MM.1S (cell line): ENCODE results near the gene NYAP1.

Experiments
- DNase-seq: peaks from one replicate; pipeline ENCODE4 v3.0.0-alpha.2; 2015
- H2AFZ ChIP-seq: fragments of 300-600 bp; sonication (generic); 2 replicates; pipeline ENCODE4 v1.6.0; 2016; ENCODE audit warnings: antibody characterized with exemption, low read length
- H3F3A ChIP-seq: fragments of 300-600 bp; sonication (generic); 2 replicates; pipeline ENCODE4 v1.6.1; 2016; ENCODE audit warnings: mild to moderate bottlenecking, antibody characterized with exemption, low read length, moderate library complexity, mixed read lengths; ENCODE audit not compliant: insufficient read depth
- H3K27ac ChIP-seq: fragments of 300-600 bp; sonication (generic); 2 replicates; pipeline ENCODE4 v1.5.1; 2016; ENCODE audit warnings: mild to moderate bottlenecking, low read length
- H3K27me3 ChIP-seq: fragments of 300-600 bp; sonication (generic); replicated peaks from 2 replicates; pipeline ENCODE4 v1.6.0; 2016; ENCODE audit warnings: low read length; ENCODE audit not compliant: insufficient read depth
- H3K36me3 ChIP-seq: fragments of 300-600 bp; sonication (generic); replicated peaks from 2 replicates; pipeline ENCODE4 v1.6.1; 2016; ENCODE audit warnings: mild to moderate bottlenecking, low read length, mixed read lengths; ENCODE audit not compliant: insufficient read depth
- H3K4me1 ChIP-seq: fragments of 300-600 bp; sonication (generic); 2 replicates; pipeline ENCODE4 v1.6.1; 2016; ENCODE audit warnings: low read length, mixed read lengths
- H3K4me2 ChIP-seq: fragments of 300-600 bp; sonication (generic); 2 replicates; pipeline ENCODE4 v1.6.0; 2016; ENCODE audit warnings: low read depth, low read length
- H3K4me3 ChIP-seq: fragments of 300-600 bp; sonication (generic); 2 replicates; pipeline ENCODE4 v1.5.1; 2016; ENCODE audit warnings: low read length, mixed read lengths
- H3K79me2 ChIP-seq: fragments of 300-600 bp; sonication (generic); 2 replicates; pipeline ENCODE4 v1.6.1; 2016; ENCODE audit warnings: mixed run types, low read length, mixed read lengths
- H3K9ac ChIP-seq: fragments of 300-600 bp; sonication (generic); 2 replicates; pipeline ENCODE4 v1.6.1; 2016; ENCODE audit warnings: low read length, mixed read lengths
- H3K9me2 ChIP-seq: fragments of 300-600 bp; sonication (generic); replicated peaks from 2 replicates; pipeline ENCODE4 v1.6.1; 2016; ENCODE audit warnings: mild to moderate bottlenecking, low read length, mixed read lengths; ENCODE audit not compliant: insufficient read depth
- H3K9me3 ChIP-seq: fragments of 300-600 bp; sonication (generic); replicated peaks from 2 replicates; pipeline ENCODE4 v1.6.1; 2016; ENCODE audit warnings: mild to moderate bottlenecking, low read length, mixed read lengths; ENCODE audit not compliant: insufficient read depth
- H4K20me1 ChIP-seq: fragments of 300-600 bp; sonication (generic); 2 replicates; pipeline ENCODE4 v1.6.1; 2016; ENCODE audit warnings: mild to moderate bottlenecking, low read length, moderate library complexity, mixed read lengths; ENCODE audit not compliant: insufficient read depth
- CTCF ChIP-seq: fragments of 300-600 bp; sonication (generic); IDR thresholded peaks from 2 replicates; pipeline ENCODE4 v1.5.1; 2016; ENCODE audit warnings: antibody characterized with exemption, low read length, mixed read lengths
- EZH2 ChIP-seq: fragments of 300-600 bp; sonication (generic); optimal IDR thresholded peaks from 2 replicates; pipeline ENCODE3; 2017; ENCODE audit warnings: low read depth, mild to moderate bottlenecking, antibody characterized with exemption, low read length, mixed read lengths
- EZH2phosphoT487 ChIP-seq: fragments of 300-600 bp; sonication (generic); IDR thresholded peaks from 2 replicates; pipeline ENCODE4 v1.6.1; 2018; ENCODE audit warnings: antibody characterized with exemption, low read length

The NYAP1 gene

GRCh38 chr7:100483722-100484672, at the start of gene NYAP1:
Gene NYAP1, plus strand, starts transcription at chr7:100483927. Its CDS starts 1,385 bp downstream, at chr7:100485312.
- no peaks in the 10 kb centered on the region for H3K9me2 ChIP-seq
- peaks cover 6% of the 10 kb centered on the region for H3K4me1 ChIP-seq
- H3F3A ChIP-seq = peaks cover 3% of the 10 kb centered on the region; the same call in 1 of the 2 replicates
- H3K4me3 ChIP-seq = peak within 1 kb of the TSS; percentile 85
- H3K4me2 ChIP-seq = peak within 1 kb of the TSS; percentile 99
- no peaks in the 10 kb centered on the region for H3K36me3 ChIP-seq
- peak within 1 kb of the TSS; percentile 17; the same call in 1 of the 2 replicates for H3K9ac ChIP-seq
- H3K27me3 ChIP-seq = peaks cover 52% of the 10 kb centered on the region
- TF ChIP-seq EZH2 = no peak
- TF ChIP-seq EZH2phosphoT487 = no peak
- TF ChIP-seq CTCF = no peak
- DNase-seq = no peak
- H2AFZ ChIP-seq = peak within 1 kb of the TSS; percentile 90
- H3K9me3 ChIP-seq = no peaks in the 10 kb centered on the region
- no peaks in the 10 kb centered on the region for H4K20me1 ChIP-seq
- H3K79me2 ChIP-seq = peaks cover under 1% of the 10 kb centered on the region; the same call in 1 of the 2 replicates
- no peak within 1 kb of the TSS for H3K27ac ChIP-seq

GRCh38 chr7:100434297-100435144, 49.2 kb upstream of the NYAP1 start:
- H3K9me2 ChIP-seq = no peaks in the 10 kb centered on the region
- H3K4me2 ChIP-seq = peak overlapping the region; percentile 87
- H3K9me3 ChIP-seq = no peaks in the 10 kb centered on the region
- H3K4me1 ChIP-seq = peaks cover 19% of the 10 kb centered on the region; the same call in 1 of the 2 replicates
- H3K36me3 ChIP-seq = peaks cover 11% of the 10 kb centered on the region; the same call in 1 of the 2 replicates
- no peaks in the 10 kb centered on the region for H3K27me3 ChIP-seq
- peak overlapping the region; percentile 99 for H3K4me3 ChIP-seq
- no peak for DNase-seq
- TF ChIP-seq EZH2 (no peak), EZH2phosphoT487 (no peak), CTCF (no peak)
- peaks cover 48% of the 10 kb centered on the region for H3F3A ChIP-seq
- no peak overlapping the region for H2AFZ ChIP-seq
- peaks cover 63% of the 10 kb centered on the region for H3K79me2 ChIP-seq
- no peaks in the 10 kb centered on the region for H4K20me1 ChIP-seq
- peak overlapping the region; percentile 94; the same call in 1 of the 2 replicates for H3K27ac ChIP-seq
- H3K9ac ChIP-seq = peak overlapping the region; percentile 98; the same call in 1 of the 2 replicates

GRCh38 chr7:100435401-100436304, 48.1 kb upstream of the NYAP1 start:
- no peaks in the 10 kb centered on the region for H4K20me1 ChIP-seq
- peak overlapping the region; percentile 99 for H3K4me3 ChIP-seq
- H3K27ac ChIP-seq = peak overlapping the region; percentile 94
- no peaks in the 10 kb centered on the region for H3K9me2 ChIP-seq
- H3K27me3 ChIP-seq = no peaks in the 10 kb centered on the region
- peaks cover 51% of the 10 kb centered on the region for H3K79me2 ChIP-seq
- peak overlapping the region; percentile 98 for H3K9ac ChIP-seq
- peak overlapping the region; percentile 74; the same call in 1 of the 2 replicates for H2AFZ ChIP-seq
- H3F3A ChIP-seq = peaks cover 44% of the 10 kb centered on the region
- no peaks in the 10 kb centered on the region for H3K9me3 ChIP-seq
- peaks cover 11% of the 10 kb centered on the region; the same call in 1 of the 2 replicates for H3K36me3 ChIP-seq
- peak overlapping the region; percentile 87 for H3K4me2 ChIP-seq
- peaks cover 15% of the 10 kb centered on the region; the same call in 1 of the 2 replicates for H3K4me1 ChIP-seq
- peak; percentile 64 for DNase-seq
- no peak for TF ChIP-seq EZH2
- no peak for TF ChIP-seq EZH2phosphoT487
- TF ChIP-seq CTCF = no peak
